AG04450 (cell line): Measurements from ENCODE around the gene ABTB2. TPM values are rescaled to one million over a fixed set of nuclear protein-coding genes. Genes with fewer than 3 reads are reported as not detected.

Experiments
- CTCF ChIA-PET: fragments of 300-600, 350-600 bp; formaldehyde crosslinking; extraction: SDS; loops from one replicate; lab custom pipeline; 2022; ENCODE audit warnings: antibody characterized with exemption, inconsistent platforms; lab: Charles Lee
- POLR2A ChIA-PET: fragments of 350-600 bp; formaldehyde crosslinking; extraction: SDS; loops from one replicate; lab custom pipeline; 2021; ENCODE audit warnings: antibody characterized with exemption, inconsistent platforms; lab: Yijun Ruan, JAX
- DNase-seq: peaks from one replicate; pipeline ENCODE4 v3.0.0-alpha.2; 2011; ENCODE audit warnings: low read depth, low spot score
- H3K27ac ChIP-seq: one replicate; pipeline ENCODE4 v1.5.1; 2012; ENCODE audit warnings: low read depth, low read length, control low read depth
- H3K27me3 ChIP-seq: one replicate; pipeline ENCODE4 v1.6.0; 2012; ENCODE audit warnings: low read length; ENCODE audit not compliant: control insufficient read depth, insufficient read depth
- H3K4me3 ChIP-seq: 2 replicates; pipeline ENCODE4 v1.5.1; 2011; ENCODE audit warnings: mild to moderate bottlenecking, low read depth, low read length, control low read depth
- H3K9me3 ChIP-seq: 2 replicates; pipeline ENCODE4 v1.5.1; 2012; ENCODE audit warnings: low read length; ENCODE audit not compliant: control insufficient read depth, insufficient read depth
- CTCF ChIP-seq: IDR thresholded peaks from 2 replicates; pipeline ENCODE4 v1.5.1; 2011; ENCODE audit warnings: low read depth, low read length, control low read depth, inconsistent platforms
- polyA plus RNA-seq: library from polyadenylated mRNA; depleted of rRNA; stranded (reverse); fragments of >200 nt; gene quantifications from 2 replicates; pipeline ENCODE4 v1.2.3, GENCODE V29; 2011

The ABTB2 gene
- polyA plus RNA-seq, 1 experiment, result 0.43 TPM

- TF ChIP-seq CTCF, result no peak
- DNase-seq, result no peak
- H3K27me3 ChIP-seq, result peaks cover 5% of the 10 kb centered on the region
- H3K27ac ChIP-seq, result no peak overlapping the region
- CTCF ChIA-PET, result no interaction called here
- POLR2A ChIA-PET, result no interaction called here
- no peak overlapping the region for H3K4me3 ChIP-seq
- H3K9me3 ChIP-seq, result no peaks in the 10 kb centered on the region
These were observed 145.2 kb downstream of the ABTB2 start for GRCh38 chr11:34212566-34212965.

- H3K9me3 ChIP-seq, result no peaks in the 10 kb centered on the region
- no peak overlapping the region for H3K27ac ChIP-seq
- CTCF ChIA-PET, result no interaction called here
- no peak for DNase-seq
- TF ChIP-seq CTCF, result no peak
- H3K27me3 ChIP-seq, result peaks cover 3% of the 10 kb centered on the region
- POLR2A ChIA-PET, result no interaction called here
- no peak overlapping the region for H3K4me3 ChIP-seq
These were observed 148.0 kb downstream of the ABTB2 start for GRCh38 chr11:34209809-34210208.

- no peak overlapping the region for H3K27ac ChIP-seq
- H3K9me3 ChIP-seq, result no peaks in the 10 kb centered on the region
- no peak for DNase-seq
- no peak overlapping the region for H3K4me3 ChIP-seq
- ChIA-PET CTCF (interaction anchor here (1.4 kb wide), 1 partner anchor 284 kb away, joined by 3 read pairs; no protein-coding TSS in a partner anchor), POLR2A (no interaction called here)
- no peak for TF ChIP-seq CTCF
- H3K27me3 ChIP-seq, result peaks cover 3% of the 10 kb centered on the region
These were observed 149.3 kb downstream of the ABTB2 start for GRCh38 chr11:34208266-34209135.

- TF ChIP-seq CTCF, result no peak
- ChIA-PET POLR2A (interaction anchor here (0.6 kb wide), 1 partner anchor 188 kb away, joined by 3 read pairs; no protein-coding TSS in a partner anchor), CTCF (interaction anchor here (1.4 to 1.6 kb wide), 3 partner anchors 15 to 285 kb away, joined by 3 to 4 read pairs (median 3); no protein-coding TSS in a partner anchor)
- no peaks in the 10 kb centered on the region for H3K9me3 ChIP-seq
- peaks cover 3% of the 10 kb centered on the region for H3K27me3 ChIP-seq
- H3K4me3 ChIP-seq, result no peak overlapping the region
- no peak for DNase-seq
- H3K27ac ChIP-seq, result no peak overlapping the region
These were observed 150.2 kb downstream of the ABTB2 start for GRCh38 chr11:34207487-34208180.
